DND-41 (cell line): Measurements from ENCODE around the gene TCERG1L.

Experiments
- ATAC-seq: fragments of 200-7000 bp; cut with Tn5 transposase; 3 replicates; pipeline ENCODE4 v1.9.1; 2021; ENCODE audit warnings: low read depth; ENCODE audit not compliant: insufficient read depth
- DNase-seq: peaks from one replicate; pipeline ENCODE4 v3.0.0-alpha.2; 2020
- H2AFZ ChIP-seq: 2 replicates; pipeline ENCODE4 v1.6.0; 2012; ENCODE audit warnings: low read depth, low read length
- H3K27ac ChIP-seq: 2 replicates; pipeline ENCODE4 v1.5.1; 2012; ENCODE audit warnings: low read length, inconsistent platforms
- H3K27me3 ChIP-seq: fragments of 200-600 bp; sonication (generic); 2 replicates; pipeline ENCODE4 v1.6.0; 2012; ENCODE audit warnings: low read length, mild to moderate bottlenecking, inconsistent platforms; ENCODE audit not compliant: insufficient read depth, poor library complexity
- H3K36me3 ChIP-seq: 2 replicates; pipeline ENCODE4 v1.5.1; 2012; ENCODE audit warnings: low read length, inconsistent platforms; ENCODE audit not compliant: insufficient read depth
- H3K4me1 ChIP-seq: 2 replicates; pipeline ENCODE4 v1.5.1; 2012; ENCODE audit warnings: mild to moderate bottlenecking, low read length; ENCODE audit not compliant: insufficient read depth
- H3K4me2 ChIP-seq: 2 replicates; pipeline ENCODE4 v1.6.0; 2012; ENCODE audit warnings: mild to moderate bottlenecking, moderate library complexity, low read length, inconsistent platforms; ENCODE audit not compliant: insufficient read depth
- H3K4me3 ChIP-seq, 2 experiments: fragments of 200-600 bp in 1 of 2; shearing (Covaris generic) in 1 of 2; 2 replicates each; pipeline ENCODE4 v1.5.1; 2012 to 2016; ENCODE audit warnings: inconsistent platforms in 2 of 2, low read length in 2 of 2, mild to moderate bottlenecking in 2 of 2, low read depth in 1 of 2, moderate library complexity in 1 of 2
- H3K79me2 ChIP-seq: 2 replicates; pipeline ENCODE4 v1.6.0; 2012; ENCODE audit warnings: low read length, inconsistent platforms; ENCODE audit not compliant: insufficient read depth
- H3K9ac ChIP-seq: 2 replicates; pipeline ENCODE4 v1.6.0; 2012; ENCODE audit warnings: low read depth, mild to moderate bottlenecking, inconsistent platforms, low read length, moderate library complexity
- H3K9me3 ChIP-seq: 2 replicates; pipeline ENCODE4 v1.5.1; 2012; ENCODE audit warnings: low read length, moderate library complexity, mild to moderate bottlenecking, inconsistent platforms; ENCODE audit not compliant: insufficient read depth, severe bottlenecking
- H4K20me1 ChIP-seq: 2 replicates; pipeline ENCODE4 v1.6.0; 2012; ENCODE audit warnings: low read length; ENCODE audit not compliant: insufficient read depth
- CTCF ChIP-seq: IDR thresholded peaks from 2 replicates; pipeline ENCODE4 v1.5.1; 2012; ENCODE audit warnings: borderline replicate concordance, low read length, moderate library complexity, mild to moderate bottlenecking; ENCODE audit not compliant: poor library complexity, severe bottlenecking; ENCODE audit errors: extremely low read depth
- EZH2 ChIP-seq: IDR thresholded peaks from 3 replicates; pipeline ENCODE4 v1.6.1; 2012; ENCODE audit warnings: borderline replicate concordance, low read depth, mild to moderate bottlenecking, moderate library complexity, low read length, inconsistent platforms; ENCODE audit not compliant: severe bottlenecking

The TCERG1L gene

GRCh38 chr10:131270461-131271190 lies 40.9 kb downstream of the TCERG1L start:
- no peak overlapping the region for H3K9ac ChIP-seq
- no peak overlapping the region for H2AFZ ChIP-seq
- no peaks in the 10 kb centered on the region for H3K9me3 ChIP-seq
- ATAC-seq: no peak
- H3K4me2 ChIP-seq: no peak overlapping the region
- H4K20me1 ChIP-seq: no peaks in the 10 kb centered on the region
- H3K27ac ChIP-seq: no peak overlapping the region
- H3K4me3 ChIP-seq: no peak overlapping the region
- no peaks in the 10 kb centered on the region for H3K4me1 ChIP-seq
- TF ChIP-seq EZH2 (no peak), CTCF (no peak)
- no peak for DNase-seq
- H3K27me3 ChIP-seq: no peaks in the 10 kb centered on the region
- no peaks in the 10 kb centered on the region for H3K79me2 ChIP-seq
- H3K36me3 ChIP-seq: no peaks in the 10 kb centered on the region

- no peak for DNase-seq
- no peak overlapping the region for H3K27ac ChIP-seq
- no peak for ATAC-seq
- H3K4me3 ChIP-seq: no peak overlapping the region
- H3K9me3 ChIP-seq: no peaks in the 10 kb centered on the region
- no peaks in the 10 kb centered on the region for H3K4me1 ChIP-seq
- no peaks in the 10 kb centered on the region for H3K27me3 ChIP-seq
- no peaks in the 10 kb centered on the region for H3K79me2 ChIP-seq
- no peak overlapping the region for H2AFZ ChIP-seq
- no peaks in the 10 kb centered on the region for H3K36me3 ChIP-seq
- no peaks in the 10 kb centered on the region for H4K20me1 ChIP-seq
- H3K9ac ChIP-seq: no peak overlapping the region
- no peak overlapping the region for H3K4me2 ChIP-seq
- no peak for TF ChIP-seq CTCF
- no peak for TF ChIP-seq EZH2
These were observed 41.6 kb downstream of the TCERG1L start for GRCh38 chr10:131269776-131270460.

GRCh38 chr10:131267814-131268095 lies 43.8 kb downstream of the TCERG1L start:
- Histone ChIP-seq H3K79me2 (no peaks in the 10 kb centered on the region), H3K4me2 (no peak overlapping the region), H3K27ac (no peak overlapping the region), H2AFZ (no peak overlapping the region), H4K20me1 (no peaks in the 10 kb centered on the region), H3K9me3 (no peaks in the 10 kb centered on the region), H3K9ac (no peak overlapping the region), H3K4me3 (no peak overlapping the region), H3K4me1 (no peaks in the 10 kb centered on the region), H3K27me3 (no peaks in the 10 kb centered on the region), H3K36me3 (no peaks in the 10 kb centered on the region)
- DNase-seq (no peak), ATAC-seq (no peak)
- TF ChIP-seq EZH2: no peak

GRCh38 chr10:131266936-131267813 lies 44.3 kb downstream of the TCERG1L start:
- H3K27me3 ChIP-seq: no peaks in the 10 kb centered on the region
- ATAC-seq (no peak), DNase-seq (no peak)
- H3K4me2 ChIP-seq: no peak overlapping the region
- no peak overlapping the region for H3K4me3 ChIP-seq
- no peak for TF ChIP-seq EZH2
- no peak for TF ChIP-seq CTCF
- H3K36me3 ChIP-seq: no peaks in the 10 kb centered on the region
- no peaks in the 10 kb centered on the region for H3K79me2 ChIP-seq
- H3K9me3 ChIP-seq: no peaks in the 10 kb centered on the region
- H3K27ac ChIP-seq: no peak overlapping the region
- H2AFZ ChIP-seq: no peak overlapping the region
- no peaks in the 10 kb centered on the region for H3K4me1 ChIP-seq
- H4K20me1 ChIP-seq: no peaks in the 10 kb centered on the region
- H3K9ac ChIP-seq: no peak overlapping the region
